NOMO-1 treated with dmso at 0.1 percent for 144 hours (cell line): ENCODE measurements around the gene MAP3K3.
A peak's percentile ranks its signal among the peaks of the same experiment; 100 is the strongest.

ENCODE experiments used
- DNase-seq: peaks from one replicate; lab custom pipeline; 2025; ENCODE audit not compliant: unreplicated experiment; lab: John Stamatoyannopoulos, UW

The MAP3K3 gene

GRCh38 chr17:63622574-63623390, 565 bp downstream of the MAP3K3 start:
- DNase-seq = peak; percentile 49

GRCh38 chr17:63623786-63624530, 1.7 kb downstream of the MAP3K3 start:
- DNase-seq = no peak

DNA sequence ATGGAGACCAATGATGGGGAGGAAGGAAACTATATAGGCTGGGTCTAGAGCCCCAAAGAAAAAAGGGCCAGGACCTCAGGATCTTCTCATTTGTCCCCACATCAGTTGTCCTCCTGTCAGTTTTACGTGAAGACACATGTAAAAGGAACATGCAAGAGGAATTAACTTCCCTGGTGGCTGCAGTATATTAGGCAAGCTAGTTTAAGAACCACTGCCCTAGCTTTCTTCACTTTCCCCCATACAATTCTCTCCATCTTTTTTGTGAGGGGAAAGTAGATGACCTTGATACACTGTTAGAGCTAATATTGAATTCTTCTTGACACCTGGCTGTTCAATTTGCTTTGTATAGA, 2.3 kb downstream of the MAP3K3 start:
- DNase-seq = no peak

DNA sequence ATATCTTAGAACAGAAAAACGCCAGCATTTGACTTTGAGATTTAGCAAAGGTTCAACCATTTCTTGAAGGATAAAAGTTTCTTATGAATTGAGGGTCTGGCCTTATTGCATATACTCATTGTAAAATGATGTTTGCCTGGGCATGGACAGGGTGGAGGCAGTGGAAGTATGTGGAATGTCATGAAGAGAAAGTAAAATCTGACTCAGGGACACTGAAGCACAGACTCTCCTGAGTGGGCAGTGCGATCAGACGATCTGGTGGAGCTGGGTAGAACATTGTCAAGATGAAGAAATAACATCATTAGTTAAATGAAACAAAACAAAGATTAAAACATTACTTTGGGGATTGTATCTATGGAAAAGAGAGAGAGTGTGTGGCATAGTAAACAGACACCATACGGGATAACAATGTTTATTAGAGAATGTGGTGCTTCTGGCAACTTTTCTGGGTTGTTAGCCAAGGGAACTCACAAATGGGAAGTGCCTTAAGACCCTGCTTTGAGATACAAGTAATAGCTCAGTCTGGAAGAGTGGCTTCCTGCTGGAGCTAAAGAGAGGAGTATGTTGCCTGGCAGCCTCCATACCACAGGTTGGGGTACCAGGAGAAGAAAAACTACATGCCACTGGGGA, 4.4 kb downstream of the MAP3K3 start:
- DNase-seq = no peak

DNA sequence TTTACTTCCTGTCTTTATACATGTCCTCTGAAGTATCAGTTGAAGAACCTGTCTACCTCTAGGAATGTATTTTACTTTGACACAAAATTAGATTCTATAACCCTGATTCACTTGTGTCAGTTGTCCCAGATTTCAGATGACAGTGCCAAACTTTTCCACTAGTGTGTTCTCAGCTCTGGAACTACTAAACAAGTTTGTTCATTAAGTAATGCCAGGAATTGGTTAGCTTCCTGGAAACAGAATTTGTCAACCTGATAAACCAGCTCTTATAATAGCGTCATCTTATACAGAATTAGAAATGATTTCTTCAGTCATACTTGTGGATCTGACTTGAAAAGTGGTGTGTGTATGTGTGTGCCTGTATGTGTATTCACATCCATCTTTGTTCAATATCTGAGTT, 7.4 kb downstream of the MAP3K3 start:
- DNase-seq = no peak

- DNase-seq = no peak
Measured at GRCh38 chr17:63631062-63631461, 8.8 kb downstream of the MAP3K3 start.

- DNase-seq = no peak
Measured at GRCh38 chr17:63631626-63632025, 9.4 kb downstream of the MAP3K3 start.

- DNase-seq = no peak
Measured at GRCh38 chr17:63633742-63634141, 11.5 kb downstream of the MAP3K3 start.

- DNase-seq = no peak
Measured at GRCh38 chr17:63634163-63634562, 11.9 kb downstream of the MAP3K3 start.

DNA sequence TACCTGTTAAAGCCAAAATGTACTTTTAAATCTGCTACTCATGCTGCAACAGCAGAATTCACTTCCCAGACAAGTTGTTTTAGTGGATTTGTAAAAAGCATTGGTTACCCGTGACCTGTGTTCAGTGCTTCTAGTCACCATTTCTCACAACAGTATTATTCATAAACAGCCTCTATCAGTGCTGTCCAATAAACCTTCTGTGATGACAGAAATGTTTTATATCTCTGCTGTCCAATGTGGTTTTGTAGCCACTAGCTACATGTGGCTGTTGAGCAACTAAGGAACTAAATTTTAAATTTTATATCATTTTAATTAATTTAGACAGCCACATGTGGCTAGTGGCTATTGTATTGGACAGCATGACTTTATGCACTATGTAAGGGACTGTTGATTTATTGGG, 12.6 kb downstream of the MAP3K3 start:
- no peak for DNase-seq

DNA sequence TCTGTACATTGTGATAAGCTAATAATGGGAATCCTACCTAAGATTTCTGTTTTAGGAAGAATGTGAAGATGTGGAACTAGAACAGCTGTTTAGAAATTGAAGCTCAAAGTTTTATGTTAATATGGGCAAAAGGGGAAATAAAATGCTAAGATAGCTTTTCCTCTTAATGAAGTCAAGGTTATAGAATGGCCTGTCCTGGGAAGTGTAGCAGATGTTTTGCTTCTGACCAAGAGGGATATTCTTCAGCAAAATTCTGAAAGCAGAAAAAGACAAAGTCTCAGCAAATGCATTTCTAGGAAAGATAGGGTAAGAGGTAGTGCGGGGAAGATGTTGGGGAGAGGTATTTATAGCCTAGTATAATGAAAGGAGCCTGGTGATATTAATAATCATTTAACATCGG, 13.1 kb downstream of the MAP3K3 start:
- no peak for DNase-seq

- DNase-seq = no peak
Measured at GRCh38 chr17:63635787-63636186, 13.6 kb downstream of the MAP3K3 start.

GRCh38 chr17:63639125-63639524, 16.9 kb downstream of the MAP3K3 start:
- DNase-seq = no peak

GRCh38 chr17:63640038-63640437, 17.8 kb downstream of the MAP3K3 start:
- DNase-seq = no peak

DNA sequence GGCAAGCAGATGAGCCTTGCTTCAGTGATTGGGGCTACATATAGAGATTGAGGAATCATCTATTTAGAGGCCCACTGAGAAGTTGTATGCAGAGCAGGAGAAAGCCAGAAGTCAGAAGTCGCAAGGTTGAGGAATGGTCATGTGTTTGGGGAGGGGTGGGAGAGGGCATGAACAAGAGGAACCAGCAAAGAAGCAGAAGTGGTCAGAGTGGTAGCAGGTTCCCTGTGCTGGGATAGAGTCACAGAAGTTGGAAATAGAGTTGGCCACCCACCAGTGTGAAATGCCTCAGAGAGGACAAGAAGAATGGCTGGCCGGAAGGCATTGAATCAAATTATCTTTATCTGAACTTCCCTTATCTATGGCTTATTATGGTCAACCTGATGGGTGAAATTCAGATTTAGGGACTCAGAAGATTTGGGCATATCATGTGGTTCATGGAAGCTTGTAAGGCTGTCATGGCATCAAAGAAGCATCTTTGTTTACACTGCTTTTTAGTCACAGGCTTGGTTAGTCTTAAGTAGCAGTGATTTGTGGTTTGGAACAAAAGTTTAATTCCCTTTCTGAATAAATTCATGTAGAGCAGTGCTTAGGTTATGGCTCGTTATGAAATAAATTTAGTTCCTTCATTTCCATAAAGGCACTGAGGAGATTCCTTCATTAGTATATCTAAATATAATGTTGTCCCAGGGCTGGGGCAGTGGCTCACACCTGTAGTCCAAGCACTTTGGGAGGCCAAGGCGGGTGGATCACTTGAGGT, 19.7 kb downstream of the MAP3K3 start:
- peak; percentile 89 for DNase-seq

GRCh38 chr17:63644846-63645245, 22.6 kb downstream of the MAP3K3 start:
- no peak for DNase-seq

DNA sequence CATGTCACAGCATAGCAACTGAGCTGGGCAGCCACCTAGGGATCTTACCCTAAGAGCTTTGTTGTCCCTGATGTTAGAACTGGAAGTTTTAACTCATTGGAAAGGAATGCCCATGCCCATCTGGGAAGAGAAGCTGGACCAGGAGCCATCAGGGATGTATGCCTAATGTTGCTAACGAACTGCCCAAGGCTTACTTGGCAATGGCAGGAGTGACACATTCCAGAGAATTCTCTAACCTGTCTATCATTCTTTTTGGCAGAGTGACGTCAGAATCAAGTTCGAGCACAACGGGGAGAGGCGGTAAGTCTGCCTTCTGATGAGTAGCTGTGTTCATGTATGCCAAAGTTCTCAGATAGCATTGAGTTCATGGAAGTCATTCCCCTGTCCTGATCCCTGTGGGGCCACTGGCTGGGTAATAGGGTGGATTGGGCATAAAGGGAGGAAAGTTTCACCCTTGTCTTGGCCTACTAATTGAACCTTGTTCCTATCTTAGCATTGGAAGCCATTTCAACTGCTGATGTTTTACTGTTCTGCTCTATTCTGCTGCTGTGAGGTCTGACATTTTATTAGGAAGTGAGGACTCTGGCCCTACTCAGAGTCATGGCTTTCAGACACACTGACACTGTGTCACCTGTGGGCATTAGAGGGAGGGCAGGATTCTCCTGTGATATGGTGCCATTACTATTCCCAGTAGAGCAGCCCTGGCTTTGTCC, 23.7 kb downstream of the MAP3K3 start:
- DNase-seq = no peak

DNA sequence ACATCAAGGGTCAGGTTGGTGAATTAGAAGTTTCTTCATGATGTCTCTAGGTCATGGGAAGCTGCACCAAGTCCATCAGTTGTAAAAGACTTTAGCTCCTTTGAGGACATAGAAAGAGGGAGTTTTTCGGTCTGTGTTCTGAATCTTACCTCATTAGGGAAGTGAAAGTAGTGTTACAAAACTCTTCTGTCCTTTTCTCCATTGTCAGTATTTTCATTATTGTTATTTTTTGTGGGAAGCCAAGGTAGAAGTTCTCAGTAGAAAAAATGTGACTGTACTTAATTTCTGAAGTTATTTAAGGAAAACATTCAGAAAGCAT, 24.2 kb downstream of the MAP3K3 start:
- DNase-seq = peak; percentile 62

DNA sequence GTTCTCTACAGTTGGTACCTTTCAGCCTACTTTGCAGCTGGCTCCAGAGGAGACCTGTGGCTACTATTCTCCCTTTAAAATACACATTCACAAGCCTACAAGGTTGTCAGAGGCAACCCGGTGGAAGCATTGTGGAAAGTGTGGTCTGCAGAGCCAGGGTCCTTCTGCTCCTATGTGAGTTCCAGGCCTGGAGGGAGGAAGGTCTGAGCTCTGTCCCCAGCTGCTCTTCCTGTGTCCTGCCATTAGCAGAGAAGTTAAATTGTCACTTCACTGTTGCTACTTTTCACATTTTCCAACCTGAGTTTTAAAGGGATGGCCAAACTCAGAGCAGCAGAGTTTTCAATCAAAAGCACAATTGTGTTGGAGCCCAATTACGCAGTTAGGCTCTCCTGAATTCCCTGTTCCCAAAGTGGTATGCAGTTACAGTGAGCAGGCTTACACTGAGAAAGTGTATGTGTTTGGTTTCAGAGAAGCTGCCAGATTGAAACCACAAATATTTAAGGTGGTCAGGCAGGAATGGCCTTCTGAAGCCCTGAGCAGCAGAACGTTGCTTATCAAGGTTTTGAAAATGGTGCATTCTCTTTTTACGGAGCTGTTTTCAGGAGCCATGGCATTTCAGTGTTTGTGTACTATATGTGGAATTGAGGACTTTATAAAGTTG, 25.0 kb downstream of the MAP3K3 start:
- DNase-seq = no peak

DNA sequence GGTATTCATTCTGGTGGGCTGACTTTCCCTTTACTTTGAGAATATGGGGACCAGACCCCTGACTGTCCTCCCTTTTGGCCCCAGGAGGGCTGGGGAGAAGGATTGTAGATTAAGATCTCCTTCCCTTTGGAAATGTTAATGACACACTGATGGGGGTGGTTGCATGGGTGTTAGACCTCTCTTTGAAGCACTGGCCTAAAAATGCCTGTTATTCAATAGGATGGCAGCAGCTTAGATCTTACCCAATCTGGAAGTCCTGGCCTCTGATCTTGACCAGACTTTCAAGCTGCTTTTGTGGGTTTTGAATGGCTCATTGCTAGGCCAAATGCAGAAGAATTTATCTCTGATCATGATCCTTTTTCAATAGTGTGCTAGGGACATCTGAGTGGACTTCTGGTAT, 25.7 kb downstream of the MAP3K3 start:
- DNase-seq = no peak
